Hepatocyte (in vitro differentiated cells): Measurements from ENCODE around the gene OR2T34. TPM values are rescaled to one million over a fixed set of nuclear protein-coding genes. Genes with fewer than 3 reads are reported as not detected.

Source experiments
- DNase-seq: peaks from one replicate; pipeline ENCODE4 v3.0.0-alpha.2; 2016; ENCODE audit warnings: low spot score
- H2AFZ ChIP-seq: fragments of 200-600 bp; sonication (generic); 2 replicates; pipeline ENCODE4 v1.6.0; 2016; ENCODE audit warnings: antibody characterized with exemption, mild to moderate bottlenecking
- H3K27ac ChIP-seq: fragments of 200-600 bp; sonication (generic); 2 replicates; pipeline ENCODE4 v1.5.1; 2016; ENCODE audit warnings: mild to moderate bottlenecking
- H3K27me3 ChIP-seq: fragments of 200-600 bp; sonication (generic); 2 replicates; pipeline ENCODE4 v1.6.1; 2016
- H3K36me3 ChIP-seq: fragments of 200-600 bp; sonication (generic); replicated peaks from 2 replicates; pipeline ENCODE4 v1.5.1; 2016; ENCODE audit warnings: low read depth; ENCODE audit not compliant: insufficient read depth
- H3K4me1 ChIP-seq: fragments of 200-600 bp; sonication (generic); 2 replicates; pipeline ENCODE4 v1.5.1; 2016; ENCODE audit warnings: mild to moderate bottlenecking, moderate library complexity; ENCODE audit not compliant: insufficient read depth
- H3K4me2 ChIP-seq: fragments of 200-600 bp; sonication (generic); 2 replicates; pipeline ENCODE4 v1.6.0; 2016
- H3K4me3 ChIP-seq: fragments of 200-600 bp; sonication (generic); 2 replicates; pipeline ENCODE4 v1.5.1; 2016; ENCODE audit warnings: mild to moderate bottlenecking
- H3K79me2 ChIP-seq: fragments of 200-600 bp; sonication (generic); 2 replicates; pipeline ENCODE4 v1.6.0; 2017; ENCODE audit warnings: mild to moderate bottlenecking
- H3K9me2 ChIP-seq: fragments of 200-600 bp; sonication (generic); replicated peaks from 2 replicates; pipeline ENCODE4 v1.6.0; 2017; ENCODE audit warnings: mild to moderate bottlenecking; ENCODE audit not compliant: insufficient read depth
- H3K9me3 ChIP-seq: fragments of 200-600 bp; sonication (generic); 2 replicates; pipeline ENCODE4 v1.5.1; 2016; ENCODE audit warnings: low read depth, mild to moderate bottlenecking
- H4K20me1 ChIP-seq: fragments of 200-600 bp; sonication (generic); 2 replicates; pipeline ENCODE4 v1.6.0; 2016; ENCODE audit warnings: mild to moderate bottlenecking; ENCODE audit not compliant: insufficient read depth, poor library complexity, severe bottlenecking
- CTCF ChIP-seq: fragments of 200-600 bp; sonication (generic); IDR thresholded peaks from 2 replicates; pipeline ENCODE4 v1.5.1; 2016; ENCODE audit warnings: antibody characterized with exemption, mild to moderate bottlenecking; ENCODE audit not compliant: poor library complexity
- EZH2 ChIP-seq: fragments of 200-600 bp; sonication (generic); IDR thresholded peaks from 2 replicates; pipeline ENCODE4 v1.6.1; 2016; ENCODE audit warnings: antibody characterized with exemption, mild to moderate bottlenecking, borderline replicate concordance
- EZH2phosphoT487 ChIP-seq: fragments of 200-600 bp; sonication (generic); IDR thresholded peaks from one replicate; pipeline ENCODE4 v1.6.1; 2018; ENCODE audit warnings: antibody characterized with exemption, mild to moderate bottlenecking, low read depth, moderate library complexity; ENCODE audit not compliant: unreplicated experiment, severe bottlenecking
- WGBS: methylation state at CpG from one replicate; pipeline ENCODE4 v1.1.6; 2016; ENCODE audit warnings: low lambda C conversion rate; ENCODE audit errors: missing lambda C conversion rate; 5-methylcytosine and 5-hydroxymethylcytosine counted together
- polyA plus RNA-seq: library from polyadenylated mRNA; unstranded; fragments of >200 nt; fragmentation: Nextera tagmentation; extraction: Ambion mirVana; gene quantifications from 2 replicates; pipeline ENCODE4 v1.2.1, GENCODE V29; 2016
- total RNA-seq: library from RNA; depleted of rRNA; stranded (reverse); fragments of >200 nt; gene quantifications from 2 replicates; pipeline ENCODE4 v1.2.3, GENCODE V29; 2014

Gene OR2T34
- total and polyA plus RNA-seq, 2 experiments from 2014 or later: not detected

GRCh38 chr1:248618119-248618518 lies 43.6 kb upstream of the OR2T34 start:
- no peak for DNase-seq
- Histone ChIP-seq H3K9me2 (no peaks in the 10 kb centered on the region), H3K4me1 (no peaks in the 10 kb centered on the region), H3K36me3 (no peaks in the 10 kb centered on the region), H3K9me3 (no peaks in the 10 kb centered on the region), H3K4me2 (no peak overlapping the region), H3K27ac (no peak overlapping the region), H3K4me3 (no peak overlapping the region), H3K79me2 (no peaks in the 10 kb centered on the region), H3K27me3 (no peaks in the 10 kb centered on the region), H4K20me1 (no peaks in the 10 kb centered on the region), H2AFZ (no peak overlapping the region)
- TF ChIP-seq EZH2phosphoT487: no peak
- no peak for TF ChIP-seq EZH2
- TF ChIP-seq CTCF: no peak
- WGBS: 67% methylated on average over 7 of the region's 7 CpGs

- 39% methylated on average over 1 of the region's 1 CpG for WGBS
- H3K9me3 ChIP-seq: no peaks in the 10 kb centered on the region
These were observed 39.2 kb upstream of the OR2T34 start for GRCh38 chr1:248613742-248614141.

GRCh38 chr1:248611883-248612414 lies 37.4 kb upstream of the OR2T34 start:
- WGBS: 79% methylated on average over 4 of the region's 4 CpGs
- Histone ChIP-seq H3K9me3 (no peaks in the 10 kb centered on the region), H3K27ac (no peak overlapping the region), H3K27me3 (no peaks in the 10 kb centered on the region), H3K36me3 (no peaks in the 10 kb centered on the region), H3K79me2 (no peaks in the 10 kb centered on the region), H3K4me1 (no peaks in the 10 kb centered on the region), H3K4me2 (no peak overlapping the region), H3K4me3 (no peak overlapping the region), H3K9me2 (no peaks in the 10 kb centered on the region), H4K20me1 (no peaks in the 10 kb centered on the region), H2AFZ (no peak overlapping the region)
- no peak for DNase-seq
- no peak for TF ChIP-seq CTCF
- no peak for TF ChIP-seq EZH2
- no peak for TF ChIP-seq EZH2phosphoT487

More at GRCh38 chr1:248613742-248614141, 39.2 kb upstream of the OR2T34 start:
- no peaks in the 10 kb centered on the region for H3K27me3 ChIP-seq
- H3K4me3 ChIP-seq: no peak overlapping the region
- H2AFZ ChIP-seq: no peak overlapping the region
- no peaks in the 10 kb centered on the region for H3K4me1 ChIP-seq
- no peaks in the 10 kb centered on the region for H4K20me1 ChIP-seq
- no peaks in the 10 kb centered on the region for H3K79me2 ChIP-seq
- DNase-seq: no peak
- no peak overlapping the region for H3K4me2 ChIP-seq
- H3K36me3 ChIP-seq: no peaks in the 10 kb centered on the region
- H3K27ac ChIP-seq: no peak overlapping the region
- no peaks in the 10 kb centered on the region for H3K9me2 ChIP-seq
- TF ChIP-seq CTCF (no peak), EZH2 (no peak), EZH2phosphoT487 (no peak)
